Neuronal stem cell (in vitro differentiated cells): Measurements from ENCODE around the gene CCDC160.

ENCODE experiments used
- DNase-seq: peaks from one replicate; pipeline ENCODE4 v3.0.0-alpha.2; 2013; ENCODE audit warnings: low spot score
- H2AFZ ChIP-seq: one replicate; pipeline ENCODE4 v1.6.1; 2013; ENCODE audit warnings: mild to moderate bottlenecking, low read length, inconsistent platforms
- H2AK5ac ChIP-seq: 2 replicates; pipeline ENCODE4 v1.6.1; 2013; ENCODE audit warnings: low read depth, mild to moderate bottlenecking, inconsistent platforms, low read length, moderate library complexity, mixed read lengths
- H2BK120ac ChIP-seq: 2 replicates; pipeline ENCODE4 v1.6.1; 2013; ENCODE audit warnings: low read depth, mild to moderate bottlenecking, inconsistent platforms, low read length, moderate library complexity, mixed read lengths
- H2BK12ac ChIP-seq: one replicate; pipeline ENCODE4 v1.6.1; 2013; ENCODE audit warnings: low read length, inconsistent platforms
- H2BK15ac ChIP-seq: 2 replicates; pipeline ENCODE4 v1.6.1; 2013; ENCODE audit warnings: mild to moderate bottlenecking, low read length, inconsistent platforms, mixed read lengths
- H2BK5ac ChIP-seq: one replicate; pipeline ENCODE4 v1.6.1; 2013; ENCODE audit warnings: inconsistent platforms, mild to moderate bottlenecking, low read length, moderate library complexity
- H3K14ac ChIP-seq: one replicate; pipeline ENCODE4 v1.6.1; 2013; ENCODE audit warnings: low read length, inconsistent platforms
- H3K18ac ChIP-seq: 2 replicates; pipeline ENCODE4 v1.6.1; 2013; ENCODE audit warnings: low read length, inconsistent platforms
- H3K23ac ChIP-seq: 2 replicates; pipeline ENCODE4 v1.6.1; 2013; ENCODE audit warnings: low read depth, mild to moderate bottlenecking, mixed read lengths, low read length, inconsistent platforms; ENCODE audit not compliant: poor library complexity
- H3K27ac ChIP-seq: replicated peaks from 3 replicates; pipeline ENCODE4 v1.5.1; 2013; ENCODE audit warnings: low read length, inconsistent platforms
- H3K27me3 ChIP-seq, 3 experiments: 2 replicates each; pipeline ENCODE4 v1.6.1; 2013; ENCODE audit warnings: low read length in 3 of 3, mild to moderate bottlenecking in 2 of 3, inconsistent platforms in 1 of 3, low read depth in 1 of 3, mixed read lengths in 1 of 3, moderate library complexity in 1 of 3; ENCODE audit not compliant: control insufficient read depth in 3 of 3, insufficient read depth in 3 of 3
- H3K36me3 ChIP-seq, 2 donors: replicated peaks in 1 of 2; 2 replicates each; pipeline ENCODE4 v1.6.1; 2013; ENCODE audit warnings: low read length in 2 of 2; ENCODE audit not compliant: control insufficient read depth in 2 of 2, insufficient read depth in 2 of 2
- H3K4ac ChIP-seq: 2 replicates; pipeline ENCODE4 v1.6.1; 2013; ENCODE audit warnings: inconsistent platforms, mild to moderate bottlenecking, low read length, moderate library complexity
- H3K4me1 ChIP-seq, 2 donors: 1 replicate in 1 of 2; 2 replicates in 1 of 2; pipeline ENCODE4 v1.6.1; 2013; ENCODE audit warnings: low read length in 2 of 2, low read depth in 1 of 2; ENCODE audit not compliant: control insufficient read depth in 2 of 2, insufficient read depth in 1 of 2
- H3K4me2 ChIP-seq: one replicate; pipeline ENCODE4 v1.6.1; 2013; ENCODE audit warnings: mild to moderate bottlenecking, low read length, inconsistent platforms; ENCODE audit not compliant: insufficient read depth, poor library complexity, severe bottlenecking
- H3K4me3 ChIP-seq, 2 donors: 2 replicates each; pipeline ENCODE4 v1.5.1; 2013; ENCODE audit warnings: low read length in 2 of 2, mild to moderate bottlenecking in 2 of 2, inconsistent platforms in 1 of 2, moderate library complexity in 1 of 2
- H3K79me1 ChIP-seq: one replicate; pipeline ENCODE4 v1.6.1; 2013; ENCODE audit warnings: low read depth, mild to moderate bottlenecking, inconsistent platforms, low read length, moderate library complexity
- H3K9ac ChIP-seq: one replicate; pipeline ENCODE4 v1.6.1; 2013; ENCODE audit warnings: mild to moderate bottlenecking, low read depth, low read length, inconsistent platforms; ENCODE audit not compliant: poor library complexity
- H3K9me3 ChIP-seq, 2 donors: replicated peaks in 1 of 2; 2 replicates each; pipeline versions ENCODE3 to v1.6.1; 2013; ENCODE audit warnings: low read length in 2 of 2, mild to moderate bottlenecking in 2 of 2, inconsistent platforms in 1 of 2, low read depth in 1 of 2, mixed read lengths in 1 of 2, moderate library complexity in 1 of 2; ENCODE audit not compliant: control insufficient read depth in 2 of 2, insufficient read depth in 1 of 2
- H4K8ac ChIP-seq: one replicate; pipeline ENCODE4 v1.6.1; 2013; ENCODE audit warnings: low read depth, mild to moderate bottlenecking, inconsistent platforms, low read length, moderate library complexity
- H4K91ac ChIP-seq: one replicate; pipeline ENCODE4 v1.6.1; 2013; ENCODE audit warnings: low read length, low read depth, mild to moderate bottlenecking, inconsistent platforms; ENCODE audit not compliant: poor library complexity
- WGBS, 2 donors: extraction: QIAGEN DNeasy Blood & Tissue Kit; methylation state at CpG; one replicate each; pipeline ENCODE4 v1.1.7; 2013; ENCODE audit warnings: missing lambda C conversion rate in 2 of 2, mixed read lengths in 1 of 2; ENCODE audit not compliant: insufficient read length in 2 of 2, insufficient replicate concordance in 1 of 2; ENCODE audit errors: extremely low coverage in 2 of 2; 5-methylcytosine and 5-hydroxymethylcytosine counted together

Gene CCDC160

GRCh38 chrX:134246282-134246681, 9.3 kb downstream of the CCDC160 start:
- Histone ChIP-seq H4K91ac (no peak overlapping the region), H3K18ac (no peak overlapping the region), H4K8ac (no peak overlapping the region), H2BK15ac (no peak overlapping the region), H2BK12ac (no peak overlapping the region), H3K9me3 (no peaks in the 10 kb centered on the region), H3K9ac (no peak overlapping the region), H2AK5ac (no peak overlapping the region), H2BK5ac (no peak overlapping the region), H3K4me2 (no peak overlapping the region), H2AFZ (no peak overlapping the region), H3K27ac (no peak overlapping the region), H3K23ac (no peak overlapping the region), H3K4ac (no peak overlapping the region), H3K79me1 (peaks cover 2% of the 10 kb centered on the region), H2BK120ac (no peak overlapping the region), H3K14ac (no peak overlapping the region), H3K36me3 (peaks cover 0 to 33% of the 10 kb centered on the region in 2 donors), H3K27me3 (no peaks in the 10 kb centered on the region), H3K4me3 (no peak overlapping the region), H3K4me1 (peaks cover 6 to 7% of the 10 kb centered on the region in 2 donors)
- DNase-seq: no peak
- no CpG with 5 or more reads among the region's 7 CpGs for WGBS, 2 donors

GRCh38 chrX:134247492-134247891, 10.5 kb downstream of the CCDC160 start:
- Histone ChIP-seq H2AFZ (no peak overlapping the region), H4K8ac (no peak overlapping the region), H2BK15ac (no peak overlapping the region), H3K9ac (no peak overlapping the region), H2BK12ac (no peak overlapping the region), H3K4ac (no peak overlapping the region), H2AK5ac (no peak overlapping the region), H3K14ac (no peak overlapping the region), H2BK120ac (no peak overlapping the region), H3K79me1 (peaks cover 2% of the 10 kb centered on the region), H3K4me2 (no peak overlapping the region), H3K27me3 (no peaks in the 10 kb centered on the region), H3K36me3 (peaks cover 0 to 33% of the 10 kb centered on the region in 2 donors), H4K91ac (no peak overlapping the region), H3K4me3 (no peak overlapping the region), H2BK5ac (no peak overlapping the region), H3K4me1 (peaks cover 0 to 1% of the 10 kb centered on the region in 2 donors), H3K27ac (no peak overlapping the region), H3K18ac (no peak overlapping the region), H3K9me3 (no peaks in the 10 kb centered on the region), H3K23ac (no peak overlapping the region)
- WGBS, 2 donors: no CpG with 5 or more reads among the region's 3 CpGs
- DNase-seq: no peak

- H3K23ac ChIP-seq: no peak overlapping the region
- H2AK5ac ChIP-seq: no peak overlapping the region
- H2BK15ac ChIP-seq: no peak overlapping the region
Observed at GRCh38 chrX:134249241-134249640, 12.3 kb downstream of the CCDC160 start.

GRCh38 chrX:134251241-134251640, 14.3 kb downstream of the CCDC160 start:
- Histone ChIP-seq H3K79me1 (peaks cover 2% of the 10 kb centered on the region), H4K8ac (no peak overlapping the region), H3K9ac (no peak overlapping the region), H2AFZ (no peak overlapping the region), H3K27ac (no peak overlapping the region), H2BK12ac (no peak overlapping the region), H4K91ac (no peak overlapping the region), H3K36me3 (peaks cover 0 to 7% of the 10 kb centered on the region in 2 donors), H3K4me3 (no peak overlapping the region), H2BK5ac (no peak overlapping the region), H2AK5ac (no peak overlapping the region), H3K9me3 (no peaks in the 10 kb centered on the region), H2BK15ac (no peak overlapping the region), H3K23ac (no peak overlapping the region), H2BK120ac (no peak overlapping the region), H3K27me3 (no peaks in the 10 kb centered on the region), H3K4ac (no peak overlapping the region), H3K4me1 (no peaks in the 10 kb centered on the region), H3K18ac (no peak overlapping the region), H3K14ac (no peak overlapping the region), H3K4me2 (no peak overlapping the region)
- no peak for DNase-seq
- no CpG with 5 or more reads among the region's 1 CpG for WGBS, 2 donors

More at GRCh38 chrX:134249241-134249640, 12.3 kb downstream of the CCDC160 start:
- no peaks in the 10 kb centered on the region for H3K9me3 ChIP-seq
- no peak overlapping the region for H2BK12ac ChIP-seq
- DNase-seq: no peak
- H3K18ac ChIP-seq: no peak overlapping the region
- H3K9ac ChIP-seq: no peak overlapping the region
- peaks cover 0 to 24% of the 10 kb centered on the region in 2 donors for H3K36me3 ChIP-seq
- no peak overlapping the region for H4K91ac ChIP-seq
- H3K14ac ChIP-seq: no peak overlapping the region
- no peak overlapping the region for H2AFZ ChIP-seq
- no peak overlapping the region for H3K27ac ChIP-seq
- no peak overlapping the region for H3K4me2 ChIP-seq
- no peak overlapping the region for H2BK120ac ChIP-seq
- peaks cover 2% of the 10 kb centered on the region for H3K79me1 ChIP-seq
- H3K4me3 ChIP-seq: no peak overlapping the region
- no peaks in the 10 kb centered on the region for H3K27me3 ChIP-seq
- no peak overlapping the region for H3K4ac ChIP-seq
- no peak overlapping the region for H4K8ac ChIP-seq
- no peak overlapping the region for H2BK5ac ChIP-seq
- no peaks in the 10 kb centered on the region for H3K4me1 ChIP-seq
